Measurements from ENCODE around the gene COPS7B. TPM values are rescaled to one million over a fixed set of nuclear protein-coding genes. Genes with fewer than 3 reads are reported as not detected.

Gene COPS7B
- polyA plus RNA-seq (2011; rRNA removed) (54.9 and 63.4 TPM in 2 replicates), polyA plus RNA-seq (2017; fragmentation: RNase III; extraction: RNeasy Plus Mini Kit Qiagen cat#74134 plus additional on column Dnase treatment) (29.4 to 34.3 TPM (median 33.4 TPM) in 3 replicates), polyA minus RNA-seq (2011; rRNA and poly(A)+ RNA removed) (40.7 and 42.0 TPM in 2 replicates)
- polyA plus RNA-seq (2012; cell fraction: cytosol; rRNA removed) = 44.1 and 54.5 TPM in 2 replicates
- 76.0 and 92.4 TPM in 2 replicates for polyA plus RNA-seq (2012; cell fraction: nucleus; rRNA removed)

GRCh38 chr2:231786177-231786916, at the start of gene COPS7B:
Gene COPS7B (plus strand): TSS chr2:231786445. CDS start chr2:231788571, 2,126 bp downstream.
- DNase-seq (ENCODE audit: low read depth in 1 of 2, low spot score in 1 of 2) = peak; percentile 66 to 88
- peak; percentile 78 to 84 for ATAC-seq
- WGBS (ENCODE audit: missing lambda C conversion rate) = 3% methylated on average over 46 of the region's 69 CpGs
- no peak for FAIRE-seq
- POLR2A ChIA-PET = interaction anchor here (1.0 to 1.1 kb wide), 2 partner anchors 9 to 78 kb away, joined by 3 read pairs; partner anchors contain the start of gene PTMA
- CTCF ChIA-PET = interaction anchor here (0.6 to 3.9 kb wide), 7 partner anchors 9 to 174 kb away, joined by 3 to 20 read pairs (median 4); no protein-coding TSS in a partner anchor
- Histone ChIP-seq H3K27ac (peak within 1 kb of the TSS; percentile 86 to 87), H3K9me3 (no peaks in the 10 kb centered on the region), H3K4me3 (peak within 1 kb of the TSS; percentile 96), H3K4me2 (peak within 1 kb of the TSS; percentile 87), H3K4me1 (peaks cover 21% of the 10 kb centered on the region)
- TF ChIP-seq HDAC2 (IDR thresholded peaks at IDR 0.05) (peak; percentile 98), ESRRA (IDR thresholded peaks at IDR 0.05; ENCODE audit: borderline replicate concordance, low read length) (0 out of 2 replicates have a peak, but pooled peaks have one; percentile 38), FOSL2 (IDR thresholded peaks at IDR 0.05) (no peak), FOSL2 (CRISPR knock-in tag; IDR thresholded peaks at IDR 0.05) (0 out of 2 replicates have a peak, but pooled peaks have one; percentile 25), NPAS2 (CRISPR knock-in tag; IDR thresholded peaks at IDR 0.05; ENCODE audit: borderline replicate concordance) (no peak), HOXB5 (CRISPR knock-in tag; IDR thresholded peaks at IDR 0.05) (0 out of 2 replicates have a peak, but pooled peaks have one; percentile 15), KDM5A (IDR thresholded peaks at IDR 0.05) (peak; percentile 100), ATOH8 (CRISPR knock-in tag; IDR thresholded peaks at IDR 0.05; ENCODE audit: low read depth) (peak; percentile 56; the same call in 1 of the 2 replicates), NR3C1 (IDR thresholded peaks at IDR 0.05) (no peak), EHMT2 (IDR thresholded peaks at IDR 0.05; ENCODE audit: low read depth) (no peak), MAFK (IDR thresholded peaks at IDR 0.05; ENCODE audit: partially characterized antibody) (no peak), SREBF2 (IDR thresholded peaks at IDR 0.05) (no peak), E2F6 (IDR thresholded peaks at IDR 0.05; ENCODE audit: borderline replicate concordance, low read depth) (peak; percentile 69), JUN (IDR thresholded peaks at IDR 0.05) (peak; percentile 59 to 93; a peak in 4 of 5 replicates), TP53 (CRISPR knock-in tag; IDR thresholded peaks at IDR 0.05) (no peak), SMC3 (IDR thresholded peaks at IDR 0.05) (0 out of 3 replicates have a peak, but pooled peaks have one; percentile 4), MAZ (IDR thresholded peaks at IDR 0.05; ENCODE audit: borderline replicate concordance, low read depth, low read length) (no peak; the same call in 1 of the 2 replicates), CHD2 (IDR thresholded peaks at IDR 0.05; ENCODE audit: low read length, partially characterized antibody) (no peak), RCOR1 (IDR thresholded peaks at IDR 0.05; ENCODE audit: low read depth, low read length) (no peak), MYC (IDR thresholded peaks at IDR 0.05; ENCODE audit: borderline replicate concordance, low read length) (no peak), RAD21 (conservative IDR thresholded peaks at IDR 0.05 in 1 of 2, IDR thresholded peaks at IDR 0.05 in 1 of 2) (no peak), CBX8 (IDR thresholded peaks at IDR 0.05) (no peak), EP300 (IDR thresholded peaks at IDR 0.05) (no peak), REST (IDR thresholded peaks at IDR 0.05) (no peak), FOXS1 (CRISPR knock-in tag; IDR thresholded peaks at IDR 0.05) (no peak; the same call in 1 of the 2 replicates), ZSCAN20 (CRISPR knock-in tag; IDR thresholded peaks at IDR 0.05) (no peak), RARB (CRISPR knock-in tag; IDR thresholded peaks at IDR 0.05) (no peak)
- TF ChIP-seq, protein P1, sequence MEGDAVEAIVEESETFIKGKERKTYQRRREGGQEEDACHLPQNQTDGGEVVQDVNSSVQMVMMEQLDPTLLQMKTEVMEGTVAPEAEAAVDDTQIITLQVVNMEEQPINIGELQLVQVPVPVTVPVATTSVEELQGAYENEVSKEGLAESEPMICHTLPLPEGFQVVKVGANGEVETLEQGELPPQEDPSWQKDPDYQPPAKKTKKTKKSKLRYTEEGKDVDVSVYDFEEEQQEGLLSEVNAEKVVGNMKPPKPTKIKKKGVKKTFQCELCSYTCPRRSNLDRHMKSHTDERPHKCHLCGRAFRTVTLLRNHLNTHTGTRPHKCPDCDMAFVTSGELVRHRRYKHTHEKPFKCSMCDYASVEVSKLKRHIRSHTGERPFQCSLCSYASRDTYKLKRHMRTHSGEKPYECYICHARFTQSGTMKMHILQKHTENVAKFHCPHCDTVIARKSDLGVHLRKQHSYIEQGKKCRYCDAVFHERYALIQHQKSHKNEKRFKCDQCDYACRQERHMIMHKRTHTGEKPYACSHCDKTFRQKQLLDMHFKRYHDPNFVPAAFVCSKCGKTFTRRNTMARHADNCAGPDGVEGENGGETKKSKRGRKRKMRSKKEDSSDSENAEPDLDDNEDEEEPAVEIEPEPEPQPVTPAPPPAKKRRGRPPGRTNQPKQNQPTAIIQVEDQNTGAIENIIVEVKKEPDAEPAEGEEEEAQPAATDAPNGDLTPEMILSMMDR (IDR thresholded peaks at IDR 0.05) = peak; percentile 60
- TF ChIP-seq, protein P2, sequence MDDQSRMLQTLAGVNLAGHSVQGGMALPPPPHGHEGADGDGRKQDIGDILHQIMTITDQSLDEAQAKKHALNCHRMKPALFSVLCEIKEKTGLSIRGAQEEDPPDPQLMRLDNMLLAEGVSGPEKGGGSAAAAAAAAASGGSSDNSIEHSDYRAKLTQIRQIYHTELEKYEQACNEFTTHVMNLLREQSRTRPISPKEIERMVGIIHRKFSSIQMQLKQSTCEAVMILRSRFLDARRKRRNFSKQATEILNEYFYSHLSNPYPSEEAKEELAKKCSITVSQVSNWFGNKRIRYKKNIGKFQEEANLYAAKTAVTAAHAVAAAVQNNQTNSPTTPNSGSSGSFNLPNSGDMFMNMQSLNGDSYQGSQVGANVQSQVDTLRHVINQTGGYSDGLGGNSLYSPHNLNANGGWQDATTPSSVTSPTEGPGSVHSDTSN (IDR thresholded peaks at IDR 0.05) = peak; percentile 80; the same call in 1 of the 2 replicates
- TF ChIP-seq, protein P3, sequence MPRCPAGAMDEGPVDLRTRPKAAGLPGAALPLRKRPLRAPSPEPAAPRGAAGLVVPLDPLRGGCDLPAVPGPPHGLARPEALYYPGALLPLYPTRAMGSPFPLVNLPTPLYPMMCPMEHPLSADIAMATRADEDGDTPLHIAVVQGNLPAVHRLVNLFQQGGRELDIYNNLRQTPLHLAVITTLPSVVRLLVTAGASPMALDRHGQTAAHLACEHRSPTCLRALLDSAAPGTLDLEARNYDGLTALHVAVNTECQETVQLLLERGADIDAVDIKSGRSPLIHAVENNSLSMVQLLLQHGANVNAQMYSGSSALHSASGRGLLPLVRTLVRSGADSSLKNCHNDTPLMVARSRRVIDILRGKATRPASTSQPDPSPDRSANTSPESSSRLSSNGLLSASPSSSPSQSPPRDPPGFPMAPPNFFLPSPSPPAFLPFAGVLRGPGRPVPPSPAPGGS (IDR thresholded peaks at IDR 0.05) = no peak

Data from A549 (cell line).